ENCODE measurements around the gene TPRN. TPM values are rescaled to one million over a fixed set of nuclear protein-coding genes. Genes with fewer than 3 reads are reported as not detected.

Gene TPRN
- total RNA-seq, 1 donor from 2014 or later, result 16.0 TPM

DNA sequence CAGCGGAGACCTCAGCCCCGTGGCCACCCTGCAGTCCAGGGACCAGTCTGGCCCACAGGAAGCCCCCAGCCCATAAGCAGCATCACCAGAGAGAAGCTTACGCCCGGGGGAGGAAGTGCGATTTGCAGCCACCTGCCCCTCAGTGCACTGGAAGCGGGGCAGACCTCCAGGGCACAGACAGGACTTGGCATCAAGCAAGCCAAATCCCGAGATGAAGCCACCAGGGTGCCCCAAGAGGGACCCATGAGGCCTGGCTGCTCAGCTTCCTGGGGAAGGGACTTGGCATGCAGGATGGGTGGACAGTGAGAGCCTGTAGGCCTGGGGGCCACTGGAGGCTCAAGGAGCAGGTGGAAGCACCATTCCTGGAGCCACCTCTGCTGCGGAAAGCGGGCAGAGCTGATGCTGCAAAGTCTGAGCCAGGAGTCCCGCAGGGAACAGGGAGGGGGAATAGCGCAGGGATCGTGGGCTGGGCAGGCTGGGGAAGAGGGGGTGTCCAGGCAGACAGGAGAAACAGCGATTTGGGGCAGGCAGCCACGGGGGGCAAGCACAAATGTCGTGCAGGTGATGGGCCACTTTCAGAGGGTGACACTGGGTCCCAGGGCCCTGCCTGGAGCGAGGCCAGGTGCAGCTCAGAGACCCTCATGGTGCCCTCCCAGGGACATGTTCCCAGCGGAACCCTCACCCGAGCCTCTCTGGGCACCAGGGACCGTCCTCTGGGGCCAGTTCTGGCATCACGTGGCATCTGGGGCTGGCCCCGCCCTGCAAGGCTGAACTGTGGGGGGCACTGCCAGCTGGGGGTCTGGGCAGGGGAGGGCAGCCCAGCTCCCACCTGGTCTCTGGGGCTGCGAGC is 33.9 kb downstream of the TPRN start:
- Mint-ChIP-seq H3K4me1 (ENCODE audit: low read depth, unreplicated experiment) (no peaks in the 10 kb centered on the region), H3K36me3 (ENCODE audit: low read depth, unreplicated experiment) (no peaks in the 10 kb centered on the region), H3K4me3 (ENCODE audit: unreplicated experiment) (no peak overlapping the region), H3K27ac (ENCODE audit: unreplicated experiment) (peak overlapping the region; percentile 18), H3K9me3 (ENCODE audit: unreplicated experiment) (no peaks in the 10 kb centered on the region), H3K27me3 (ENCODE audit: low read depth, unreplicated experiment) (peaks cover 45% of the 10 kb centered on the region)
- DNase-seq (ENCODE audit: low read depth) (no peak), FAIRE-seq (no peak)
- H2AFZ ChIP-seq (ENCODE audit: low read depth, low read length), result no peak overlapping the region
- no peak overlapping the region for H3K4me3 ChIP-seq (ENCODE audit: insufficient read depth, low read depth, low read length)
- no peaks in the 10 kb centered on the region for H3K9me3 ChIP-seq (ENCODE audit: insufficient read depth, low read depth, low read length)
- H3K27me3 ChIP-seq (ENCODE audit: insufficient read depth, low read length), result peaks cover 43% of the 10 kb centered on the region
- H3K4me2 ChIP-seq (ENCODE audit: low read length), result no peak overlapping the region
- H3K36me3 ChIP-seq (ENCODE audit: insufficient read depth, low read length), result no peaks in the 10 kb centered on the region
- no peaks in the 10 kb centered on the region for H4K20me1 ChIP-seq (ENCODE audit: insufficient read depth, low read length)
- TF ChIP-seq, protein P1, sequence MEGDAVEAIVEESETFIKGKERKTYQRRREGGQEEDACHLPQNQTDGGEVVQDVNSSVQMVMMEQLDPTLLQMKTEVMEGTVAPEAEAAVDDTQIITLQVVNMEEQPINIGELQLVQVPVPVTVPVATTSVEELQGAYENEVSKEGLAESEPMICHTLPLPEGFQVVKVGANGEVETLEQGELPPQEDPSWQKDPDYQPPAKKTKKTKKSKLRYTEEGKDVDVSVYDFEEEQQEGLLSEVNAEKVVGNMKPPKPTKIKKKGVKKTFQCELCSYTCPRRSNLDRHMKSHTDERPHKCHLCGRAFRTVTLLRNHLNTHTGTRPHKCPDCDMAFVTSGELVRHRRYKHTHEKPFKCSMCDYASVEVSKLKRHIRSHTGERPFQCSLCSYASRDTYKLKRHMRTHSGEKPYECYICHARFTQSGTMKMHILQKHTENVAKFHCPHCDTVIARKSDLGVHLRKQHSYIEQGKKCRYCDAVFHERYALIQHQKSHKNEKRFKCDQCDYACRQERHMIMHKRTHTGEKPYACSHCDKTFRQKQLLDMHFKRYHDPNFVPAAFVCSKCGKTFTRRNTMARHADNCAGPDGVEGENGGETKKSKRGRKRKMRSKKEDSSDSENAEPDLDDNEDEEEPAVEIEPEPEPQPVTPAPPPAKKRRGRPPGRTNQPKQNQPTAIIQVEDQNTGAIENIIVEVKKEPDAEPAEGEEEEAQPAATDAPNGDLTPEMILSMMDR (IDR thresholded peaks at IDR 0.05; ENCODE audit: insufficient read depth, low read depth, low read length), result no peak
- TF ChIP-seq EZH2 (IDR thresholded peaks at IDR 0.05; ENCODE audit: insufficient read depth, low read length), result no peak
- H3K79me2 ChIP-seq (ENCODE audit: insufficient read depth, low read length), result no peaks in the 10 kb centered on the region
- H3K9ac ChIP-seq (ENCODE audit: low read length), result no peak overlapping the region
- H3K4me1 ChIP-seq (ENCODE audit: insufficient read depth, low read length), result peaks cover 4% of the 10 kb centered on the region
- no peak overlapping the region for H3K27ac ChIP-seq (ENCODE audit: low read depth, low read length)

DNA sequence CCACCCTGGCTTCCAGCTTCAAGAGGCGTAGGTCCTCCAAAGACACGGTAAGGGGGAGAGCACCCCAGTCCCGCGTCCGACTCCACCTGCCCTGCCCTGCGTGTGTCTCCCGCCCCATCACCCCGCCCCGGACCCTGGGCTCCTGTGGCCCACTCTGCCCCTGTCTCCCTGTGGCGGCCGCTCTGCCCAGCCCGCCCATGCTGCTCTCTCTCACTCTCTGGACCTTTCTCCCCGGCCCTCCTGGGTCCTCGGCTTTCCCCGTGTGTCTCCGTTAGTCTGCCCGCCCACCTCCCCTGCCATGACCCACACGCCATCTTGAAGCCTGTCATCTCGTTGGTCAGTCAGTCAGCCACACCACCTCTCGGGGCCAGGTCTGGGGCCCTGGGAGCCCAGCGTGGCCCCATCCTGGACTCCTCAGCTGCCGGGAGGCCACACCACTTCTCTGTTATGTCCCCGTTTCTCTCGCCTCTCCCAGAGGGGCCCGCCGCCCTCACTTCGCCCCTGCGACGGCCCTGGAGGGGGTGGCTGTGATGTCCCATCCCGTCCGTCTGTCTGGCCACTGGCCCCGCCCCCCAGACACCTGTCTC is 35.2 kb downstream of the TPRN start:
- H3K9ac ChIP-seq (ENCODE audit: low read length), result no peak overlapping the region
- Mint-ChIP-seq H3K27ac (ENCODE audit: unreplicated experiment) (peak overlapping the region; percentile 80), H3K36me3 (ENCODE audit: low read depth, unreplicated experiment) (no peaks in the 10 kb centered on the region), H3K4me3 (ENCODE audit: unreplicated experiment) (no peak overlapping the region), H3K27me3 (ENCODE audit: low read depth, unreplicated experiment) (peaks cover 42% of the 10 kb centered on the region), H3K4me1 (ENCODE audit: low read depth, unreplicated experiment) (no peaks in the 10 kb centered on the region), H3K9me3 (ENCODE audit: unreplicated experiment) (no peaks in the 10 kb centered on the region)
- H3K4me1 ChIP-seq (ENCODE audit: insufficient read depth, low read length), result peaks cover 4% of the 10 kb centered on the region
- H3K9me3 ChIP-seq (ENCODE audit: insufficient read depth, low read depth, low read length), result no peaks in the 10 kb centered on the region
- no peak overlapping the region for H3K4me3 ChIP-seq (ENCODE audit: insufficient read depth, low read depth, low read length)
- no peak overlapping the region for H3K4me2 ChIP-seq (ENCODE audit: low read length)
- no peak for DNase-seq (ENCODE audit: low read depth)
- no peaks in the 10 kb centered on the region for H3K36me3 ChIP-seq (ENCODE audit: insufficient read depth, low read length)
- H4K20me1 ChIP-seq (ENCODE audit: insufficient read depth, low read length), result no peaks in the 10 kb centered on the region
- no peak overlapping the region for H3K27ac ChIP-seq (ENCODE audit: low read depth, low read length)
- no peak for FAIRE-seq
- no peaks in the 10 kb centered on the region for H3K79me2 ChIP-seq (ENCODE audit: insufficient read depth, low read length)
- H3K27me3 ChIP-seq (ENCODE audit: insufficient read depth, low read length), result peaks cover 39% of the 10 kb centered on the region
- peak; percentile 2 for TF ChIP-seq EZH2 (IDR thresholded peaks at IDR 0.05; ENCODE audit: insufficient read depth, low read length)
- TF ChIP-seq, protein P1 (IDR thresholded peaks at IDR 0.05; ENCODE audit: insufficient read depth, low read depth, low read length), result no peak
- no peak overlapping the region for H2AFZ ChIP-seq (ENCODE audit: low read depth, low read length)
